A549 treated with CORT108297 at 1 μM for 4 hours (cell line): ENCODE measurements around the gene SLC25A51. TPM values are rescaled to one million over a fixed set of nuclear protein-coding genes. Genes with fewer than 3 reads are reported as not detected.

ENCODE experiments used
- total RNA-seq: library from RNA; stranded (reverse); fragments of 200-300 nt; extraction: Qiagen RNA extraction; gene quantifications from 5 replicates; pipeline ENCODE4 v1.2.3, GENCODE V29; 2022

The SLC25A51 gene
- total RNA-seq = 16.8 to 21.5 TPM (median 18.8 TPM) in 5 replicates

GRCh38 chr9:37903647-37904444, at the start of gene SLC25A51:
Gene SLC25A51 (minus strand): TSS chr9:37904127. CDS start chr9:37888550, 15,577 bp downstream.

Other genes with a start within 250 kb of the SLC25A51 start
- gene TRMT10B, start 150.3 kb downstream of the SLC25A51 start, total RNA-seq = 5.4 to 7.3 TPM (median 5.8 TPM) in 5 replicates
- 78.0 to 85.8 TPM (median 80.6 TPM) in 5 replicates for gene EXOSC3, start 119.1 kb downstream of the SLC25A51 start, total RNA-seq
- 10.7 to 14.4 TPM (median 11.4 TPM) in 5 replicates for gene DCAF10, start 103.3 kb downstream of the SLC25A51 start, total RNA-seq
- gene SHB, start 165.1 kb upstream of the SLC25A51 start, total RNA-seq = 33.9 to 53.8 TPM (median 47.8 TPM) in 5 replicates